ENCODE data around the gene PTGR1. TPM values are rescaled to one million over a fixed set of nuclear protein-coding genes. Genes with fewer than 3 reads are reported as not detected.
A peak's percentile ranks its signal among the peaks of the same experiment; 100 is the strongest.

Gene PTGR1
- total and polyA plus RNA-seq, 11 donors = 12.7 to 51.9 (median 37.4) TPM

GRCh38 chr9:111529787-111530186 lies 69.7 kb downstream of the PTGR1 start:
- no peak for ATAC-seq
- peaks cover 4 to 73% (median 20%) of the 10 kb centered on the region in 9 donors for H3K36me3 ChIP-seq

GRCh38 chr9:111527347-111527746 lies 72.1 kb downstream of the PTGR1 start:
- no peak for TF ChIP-seq CTCF (IDR thresholded peaks at IDR 0.05)
- no peak for TF ChIP-seq POLR2A (IDR thresholded peaks at IDR 0.05)
- WGBS, 4 donors = 91 to 97% (median 92%) methylated on average over 2 of the region's 2 CpGs
- no peak for ATAC-seq
- intact Hi-C loops (cut with DNase I) = loop anchor here in 1 of 10 donors (5.0 to 10.0 kb wide), 2 partner anchors 40 to 83 kb away; no protein-coding TSS in a partner anchor
- Histone ChIP-seq H3K27ac (no peak overlapping the region), H3K27me3 (peaks cover 0 to 9% (median 0%) of the 10 kb centered on the region in 9 donors), H3K36me3 (peaks cover 0 to 49% (median 4%) of the 10 kb centered on the region in 9 donors), H3K4me1 (peaks cover 0 to 14% (median 6%) of the 10 kb centered on the region in 12 donors), H3K9me3 (peaks cover 0 to 2% (median 0%) of the 10 kb centered on the region in 12 donors), H3K4me3 (no peak overlapping the region)
- no peak for DNase-seq

More at GRCh38 chr9:111529787-111530186, 69.7 kb downstream of the PTGR1 start:
- 21 to 46% (median 30%) methylated on average over 2 of the region's 2 CpGs for WGBS, 4 donors
- intact Hi-C loops (cut with DNase I) = loop anchor here in 1 of 10 donors (5.0 to 10.0 kb wide), 2 partner anchors 38 to 85 kb away; no protein-coding TSS in a partner anchor
- Histone ChIP-seq H3K27me3 (peaks cover 0 to 9% (median 0%) of the 10 kb centered on the region in 9 donors), H3K4me3 (no peak overlapping the region), H3K4me1 (peaks cover 0 to 14% (median 6%) of the 10 kb centered on the region in 12 donors), H3K9me3 (peaks cover 0 to 26% (median 7%) of the 10 kb centered on the region in 12 donors), H3K27ac (no peak overlapping the region)
- DNase-seq = no peak
- TF ChIP-seq CTCF (IDR thresholded peaks at IDR 0.05) = no peak
- TF ChIP-seq POLR2A (IDR thresholded peaks at IDR 0.05) = no peak

DNA sequence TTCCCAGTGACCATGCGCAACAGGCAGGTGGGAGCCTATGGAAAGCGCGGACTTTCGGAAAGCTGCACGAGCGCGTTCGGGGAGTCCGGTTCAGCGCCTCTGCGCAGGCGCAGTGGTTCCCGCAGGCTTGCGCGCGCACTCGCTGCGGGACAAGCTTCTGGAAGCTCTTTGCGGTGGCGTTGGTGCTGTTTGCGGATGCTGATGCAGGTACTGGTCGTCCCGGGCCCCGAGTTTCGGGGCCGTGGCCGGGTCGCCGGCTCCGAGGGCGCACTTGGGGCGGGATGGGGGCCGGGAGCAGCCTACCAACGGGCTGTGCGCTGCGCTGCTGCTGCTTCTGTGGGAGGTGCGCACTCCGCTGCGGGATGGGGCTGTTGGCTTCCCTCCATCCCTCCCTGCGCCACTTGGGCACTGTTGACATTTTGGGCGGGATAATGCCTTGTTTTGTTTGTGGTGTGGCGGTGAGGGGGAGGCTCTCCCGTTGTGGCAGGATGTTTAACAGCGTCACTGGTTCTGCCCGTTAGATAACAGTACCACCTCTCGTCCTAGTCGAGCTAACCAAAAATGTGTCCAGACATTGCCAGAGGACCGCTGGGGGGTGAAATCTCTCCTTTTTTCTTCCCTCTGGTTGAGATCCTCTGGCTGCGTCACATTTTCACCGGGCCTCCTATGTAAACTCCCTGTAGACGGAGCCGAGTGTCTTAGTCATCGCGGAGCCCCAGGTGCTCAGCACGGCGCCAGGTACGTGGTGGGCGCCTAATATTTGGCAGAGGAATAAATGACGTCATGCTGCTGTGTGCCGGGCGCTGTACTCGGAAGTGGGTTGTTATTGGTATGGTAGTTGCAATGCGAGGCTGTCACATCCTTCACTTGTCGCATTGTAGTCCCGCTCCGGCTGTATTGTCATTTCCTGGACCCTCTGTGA lies 74.1 kb downstream of the PTGR1 start, which contains the start of gene ZNF483:
Gene ZNF483, plus strand, starts transcription at position 124 of the 922 bp plus-strand sequence. CDS start 2,217 bp downstream, outside the sequence.
- peaks cover 0 to 14% (median 6%) of the 10 kb centered on the region in 12 donors for H3K4me1 ChIP-seq
- peak; percentile 79 to 92 (median 87) for ATAC-seq
- no peak for TF ChIP-seq CTCF (IDR thresholded peaks at IDR 0.05)
- TF ChIP-seq POLR2A (IDR thresholded peaks at IDR 0.05) = no peak
- H3K9me3 ChIP-seq = no peaks in the 10 kb centered on the region
- H3K27me3 ChIP-seq = peaks cover 0 to 9% (median 0%) of the 10 kb centered on the region in 9 donors
- H3K36me3 ChIP-seq = peaks cover 0 to 30% (median 4%) of the 10 kb centered on the region in 9 donors
- 0 to 1% (median 1%) methylated on average over 39 to 66 of the region's 66 CpGs for WGBS, 4 donors
- intact Hi-C loops (cut with DNase I) = loop anchor here in 2 of 10 donors (2.0 to 10.0 kb wide), 4 partner anchors 41 to 81 kb away; partner anchors contain the start of gene ECPAS (in 1 of the 2)
- H3K4me3 ChIP-seq = peak within 1 kb of the TSS; percentile 31 to 98 (median 87)
- H3K27ac ChIP-seq = peak within 1 kb of the TSS in 6 of 12 donors; percentile 6 to 72 (median 58)
- peak; percentile 75 to 87 (median 76) for DNase-seq

- 25 to 40% (median 35%) methylated on average over 6 to 7 of the region's 7 CpGs for WGBS, 4 donors
- ATAC-seq (no peak), DNase-seq (no peak)
- Histone ChIP-seq H3K9me3 (no peaks in the 10 kb centered on the region), H3K27me3 (peaks cover 0 to 9% (median 0%) of the 10 kb centered on the region in 9 donors), H3K4me3 (peak overlapping the region in 11 of 12 donors; percentile 73 to 98 (median 90)), H3K27ac (peak overlapping the region in 2 of 12 donors; percentile 60 to 72), H3K4me1 (peaks cover 0 to 14% (median 6%) of the 10 kb centered on the region in 12 donors), H3K36me3 (peaks cover 0 to 25% (median 4%) of the 10 kb centered on the region in 9 donors)
- TF ChIP-seq CTCF (IDR thresholded peaks at IDR 0.05) (no peak), POLR2A (IDR thresholded peaks at IDR 0.05) (no peak)
- intact Hi-C loops (cut with DNase I) = loop anchor here in 2 of 10 donors (2.0 to 10.0 kb wide), 4 partner anchors 40 to 80 kb away; partner anchors contain the start of gene ECPAS (in 1 of the 2)
Observed at GRCh38 chr9:111524731-111525055, 74.8 kb downstream of the PTGR1 start.
